Measurements from ENCODE around the gene TNFAIP8. TPM values are rescaled to one million over a fixed set of nuclear protein-coding genes. Genes with fewer than 3 reads are reported as not detected.

Gene TNFAIP8
- total RNA-seq, 4 donors from 2014 or later: 2.0 to 42.7 (median 15.5) TPM

- H3K36me3 ChIP-seq: no peaks in the 10 kb centered on the region
- no peak for TF ChIP-seq CTCF (IDR thresholded peaks at IDR 0.05)
- TF ChIP-seq POLR2A (IDR thresholded peaks at IDR 0.05): no peak
- H3K4me1 ChIP-seq: no peaks in the 10 kb centered on the region
- no peak overlapping the region for H3K27ac ChIP-seq
- intact Hi-C loops (cut with DNase I; ENCODE audit: low total_unique reads): no loop called here
- no peak overlapping the region for H3K4me3 ChIP-seq
- H3K9me3 ChIP-seq: no peaks in the 10 kb centered on the region
- no peak for DNase-seq
- H3K27me3 ChIP-seq: no peaks in the 10 kb centered on the region
Observed at GRCh38 chr5:119322948-119323537, 32.8 kb upstream of the TNFAIP8 start.

- Histone ChIP-seq H3K36me3 (no peaks in the 10 kb centered on the region), H3K27ac (peak overlapping the region in 1 of 2 donors; percentile 28), H3K4me1 (peaks cover 0 to under 1% of the 10 kb centered on the region in 2 donors), H3K9me3 (no peaks in the 10 kb centered on the region), H3K27me3 (no peaks in the 10 kb centered on the region), H3K4me3 (no peak overlapping the region)
- no peak for DNase-seq
- TF ChIP-seq CTCF (IDR thresholded peaks at IDR 0.05): no peak
- TF ChIP-seq POLR2A (IDR thresholded peaks at IDR 0.05): no peak
- intact Hi-C loops (cut with DNase I; ENCODE audit: low total_unique reads): no loop called here
Observed at GRCh38 chr5:119323601-119324000, 32.2 kb upstream of the TNFAIP8 start.

GRCh38 chr5:119324842-119325241 lies 31.0 kb upstream of the TNFAIP8 start:
- TF ChIP-seq CTCF (IDR thresholded peaks at IDR 0.05): no peak
- no peak for TF ChIP-seq POLR2A (IDR thresholded peaks at IDR 0.05)
- intact Hi-C loops (cut with DNase I; ENCODE audit: low total_unique reads): no loop called here
- Histone ChIP-seq H3K4me3 (no peak overlapping the region), H3K9me3 (no peaks in the 10 kb centered on the region), H3K27me3 (no peaks in the 10 kb centered on the region), H3K36me3 (no peaks in the 10 kb centered on the region), H3K27ac (no peak overlapping the region), H3K4me1 (peaks cover 0 to 6% of the 10 kb centered on the region in 2 donors)
- DNase-seq: no peak

GRCh38 chr5:119327018-119327417 lies 28.8 kb upstream of the TNFAIP8 start:
- H3K4me1 ChIP-seq: peaks cover 0 to 6% of the 10 kb centered on the region in 2 donors
- no peaks in the 10 kb centered on the region for H3K9me3 ChIP-seq
- intact Hi-C loops (cut with DNase I; ENCODE audit: low total_unique reads): no loop called here
- no peak for TF ChIP-seq CTCF (IDR thresholded peaks at IDR 0.05)
- TF ChIP-seq POLR2A (IDR thresholded peaks at IDR 0.05): no peak
- H3K27me3 ChIP-seq: no peaks in the 10 kb centered on the region
- H3K27ac ChIP-seq: no peak overlapping the region
- no peak overlapping the region for H3K4me3 ChIP-seq
- DNase-seq: no peak
- H3K36me3 ChIP-seq: no peaks in the 10 kb centered on the region

- TF ChIP-seq CTCF (IDR thresholded peaks at IDR 0.05) (no peak), POLR2A (IDR thresholded peaks at IDR 0.05) (no peak)
- peak overlapping the region; percentile 29 to 60 for H3K27ac ChIP-seq
- H3K36me3 ChIP-seq: no peaks in the 10 kb centered on the region
- no peak overlapping the region for H3K4me3 ChIP-seq
- no peaks in the 10 kb centered on the region for H3K27me3 ChIP-seq
- no peaks in the 10 kb centered on the region for H3K9me3 ChIP-seq
- DNase-seq: no peak
- intact Hi-C loops (cut with DNase I; ENCODE audit: low total_unique reads): no loop called here
- H3K4me1 ChIP-seq: peaks cover 6% of the 10 kb centered on the region in 2 donors
Observed at GRCh38 chr5:119328753-119329602, 26.8 kb upstream of the TNFAIP8 start.

All from uterus (tissue), 4 donors.